WI38 (cell line): ENCODE results near the gene TGM4.

Experiments
- H3K4me3 ChIP-seq: 2 replicates; pipeline ENCODE4 v1.5.1; 2011; ENCODE audit warnings: low read depth, mild to moderate bottlenecking, control low read depth, low read length
- CTCF ChIP-seq: IDR thresholded peaks from 2 replicates; pipeline ENCODE4 v1.5.1; 2012; ENCODE audit warnings: low read depth, mild to moderate bottlenecking, control low read depth, low read length

TGM4 gene

DNA sequence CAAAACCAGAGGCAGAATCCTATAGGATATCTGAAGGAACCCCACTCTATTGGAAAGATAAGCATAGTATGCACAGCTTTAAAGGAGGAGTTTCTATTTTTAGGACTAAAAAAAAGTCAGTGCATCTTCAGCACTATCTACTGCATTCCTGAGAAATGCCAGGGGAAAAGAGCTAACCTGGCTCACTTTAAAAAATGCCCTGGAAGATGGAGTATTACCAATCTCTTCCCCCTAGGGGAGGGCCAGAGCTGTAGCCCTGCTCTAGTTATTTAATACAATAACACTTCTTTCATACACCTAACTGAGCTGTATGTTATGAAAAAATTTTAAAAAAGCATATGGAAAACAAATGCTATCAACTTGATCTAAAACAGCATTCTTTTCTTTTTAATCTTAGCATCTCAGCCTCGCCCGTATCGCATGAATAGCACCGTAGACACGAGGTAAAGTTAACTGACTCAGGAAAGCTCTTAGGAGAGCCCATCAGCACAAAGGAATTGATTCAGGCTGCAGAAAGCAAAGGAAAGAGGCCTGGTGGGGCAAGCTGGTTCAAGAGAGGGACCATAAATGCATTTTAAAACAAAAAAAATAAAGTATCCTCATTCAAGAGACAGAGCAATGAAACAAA, 50.2 kb downstream of the TGM4 start:
- no peak for TF ChIP-seq CTCF
- H3K4me3 ChIP-seq, result no peak overlapping the region

DNA sequence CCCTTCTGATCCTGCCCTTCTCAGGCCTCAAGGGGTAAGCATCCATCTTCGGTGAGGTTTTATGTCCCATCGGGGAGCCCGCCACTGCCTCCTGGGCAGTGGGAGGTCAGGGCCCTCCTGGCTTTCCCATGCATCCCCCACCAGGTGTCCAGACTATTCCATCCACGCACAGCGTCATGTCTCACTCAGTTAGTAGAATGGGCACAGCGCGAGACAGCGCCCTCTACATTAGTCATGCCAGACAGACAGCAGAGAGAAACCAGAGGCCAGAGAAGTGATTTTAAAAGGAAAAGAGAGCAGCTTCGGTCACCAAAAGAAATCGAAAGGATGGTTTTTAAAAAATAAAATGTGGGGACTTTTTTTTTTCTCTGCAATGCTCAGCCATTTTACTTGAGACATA, 51.8 kb downstream of the TGM4 start:
- no peak for TF ChIP-seq CTCF
- no peak overlapping the region for H3K4me3 ChIP-seq

GRCh38 chr3:44926921-44927320, 52.5 kb downstream of the TGM4 start:
- no peak overlapping the region for H3K4me3 ChIP-seq
- no peak for TF ChIP-seq CTCF

GRCh38 chr3:44927371-44927770, 53.0 kb downstream of the TGM4 start:
- H3K4me3 ChIP-seq, result no peak overlapping the region
- no peak for TF ChIP-seq CTCF

GRCh38 chr3:44929782-44930181, 55.4 kb downstream of the TGM4 start:
- TF ChIP-seq CTCF, result no peak
- H3K4me3 ChIP-seq, result no peak overlapping the region

DNA sequence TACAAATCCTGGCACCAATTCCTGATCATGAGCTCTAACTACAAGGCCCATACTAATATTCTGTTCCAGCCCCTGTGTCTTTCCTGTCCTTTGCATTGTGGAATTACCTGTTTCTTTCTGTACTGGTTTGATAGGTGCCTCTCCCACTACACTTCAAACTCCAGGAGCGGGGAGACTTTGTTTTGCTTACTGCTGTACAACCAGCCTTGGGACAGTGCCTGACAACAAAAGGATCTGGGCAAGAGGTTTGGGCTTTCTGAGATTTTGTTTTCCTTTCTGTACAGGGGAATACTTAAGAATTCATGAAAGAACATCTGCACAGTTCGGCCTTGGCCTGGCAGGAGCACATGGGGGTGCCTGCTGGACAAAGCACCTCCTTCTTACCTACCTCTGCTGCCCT, 56.5 kb downstream of the TGM4 start:
- no peak overlapping the region for H3K4me3 ChIP-seq
- no peak for TF ChIP-seq CTCF

GRCh38 chr3:44931791-44932190, 57.4 kb downstream of the TGM4 start:
- no peak overlapping the region for H3K4me3 ChIP-seq
- no peak for TF ChIP-seq CTCF
